HEK293T (cell line): ENCODE results near the gene ARHGDIB.

Source experiments
- CTCF ChIA-PET: fragments of 350-600 bp; formaldehyde crosslinking; extraction: SDS; loops from one replicate; lab custom pipeline; 2021; ENCODE audit warnings: antibody characterized with exemption, inconsistent platforms; lab: Yijun Ruan, JAX
- POLR2A ChIA-PET: fragments of 350-600 bp; formaldehyde crosslinking; extraction: SDS; loops from one replicate; lab custom pipeline; 2020; ENCODE audit warnings: antibody characterized with exemption, inconsistent platforms; lab: Yijun Ruan, JAX
- DNase-seq: peaks from one replicate; pipeline ENCODE4 v3.0.0; 2012; ENCODE audit warnings: mixed read lengths; ENCODE audit errors: extremely low spot score
- ARNT ChIP-seq: fragments of 450-650 bp; IDR thresholded peaks from 2 replicates; pipeline ENCODE4 v1.6.1; 2017; ENCODE audit warnings: mild to moderate bottlenecking
- BHLHE40 ChIP-seq: fragments of 450-650 bp; IDR thresholded peaks from 2 replicates; pipeline ENCODE4 v1.6.1; 2016; ENCODE audit warnings: mild to moderate bottlenecking, moderate library complexity, borderline replicate concordance
- CTBP1 ChIP-seq: fragments of 450-650 bp; IDR thresholded peaks from 2 replicates; pipeline ENCODE4 v1.6.1; 2016; ENCODE audit warnings: borderline replicate concordance
- ELF4 ChIP-seq: fragments of 450-650 bp; IDR thresholded peaks from 2 replicates; pipeline ENCODE4 v1.6.1; 2017; ENCODE audit warnings: antibody characterized with exemption
- FOXA1 ChIP-seq: fragments of 450-650 bp; IDR thresholded peaks from 2 replicates; pipeline ENCODE4 v1.6.1; 2016; ENCODE audit warnings: mild to moderate bottlenecking
- FOXK2 ChIP-seq: fragments of 450-650 bp; IDR thresholded peaks from 2 replicates; pipeline ENCODE4 v1.6.1; 2016; ENCODE audit warnings: mild to moderate bottlenecking
- FOXM1 ChIP-seq: fragments of 450-650 bp; IDR thresholded peaks from 2 replicates; pipeline ENCODE4 v1.6.1; 2017; ENCODE audit warnings: mild to moderate bottlenecking, borderline replicate concordance
- HDGF ChIP-seq: fragments of 450-650 bp; IDR thresholded peaks from 2 replicates; pipeline ENCODE4 v1.6.1; 2017; ENCODE audit warnings: antibody characterized with exemption, borderline replicate concordance
- L3MBTL2 ChIP-seq: fragments of 450-650 bp; conservative IDR thresholded peaks from 2 replicates; pipeline ENCODE4 v1.6.1; 2016; ENCODE audit warnings: mild to moderate bottlenecking
- LEF1 ChIP-seq: fragments of 450-650 bp; IDR thresholded peaks from 2 replicates; pipeline ENCODE4 v1.6.1; 2017; ENCODE audit warnings: mild to moderate bottlenecking, borderline replicate concordance
- NFRKB ChIP-seq: fragments of 450-650 bp; IDR thresholded peaks from 2 replicates; pipeline ENCODE4 v1.6.1; 2016; ENCODE audit warnings: mild to moderate bottlenecking, moderate library complexity
- PKNOX1 ChIP-seq: fragments of 450-650 bp; IDR thresholded peaks from 2 replicates; pipeline ENCODE4 v1.6.1; 2016
- SP1 ChIP-seq: fragments of 450-650 bp; IDR thresholded peaks from 2 replicates; pipeline ENCODE4 v1.6.1; 2017
- SUZ12 ChIP-seq: fragments of 450-650 bp; IDR thresholded peaks from 2 replicates; pipeline ENCODE4 v1.6.1; 2016; ENCODE audit warnings: mild to moderate bottlenecking
- TARDBP ChIP-seq: fragments of 450-650 bp; IDR thresholded peaks from 2 replicates; pipeline ENCODE4 v1.6.1; 2016
- ZNF384 ChIP-seq: fragments of 450-650 bp; IDR thresholded peaks from 2 replicates; pipeline ENCODE4 v1.6.1; 2016

ARHGDIB gene

GRCh38 chr12:14982562-14982961 is 21.2 kb upstream of the ARHGDIB start:
- TF ChIP-seq SUZ12: no peak
- TF ChIP-seq HDGF: no peak
- TF ChIP-seq FOXA1: no peak
- no peak for TF ChIP-seq FOXK2
- no peak for TF ChIP-seq LEF1
- DNase-seq: no peak
- ChIA-PET POLR2A (no interaction called here), CTCF (no interaction called here)

- TF ChIP-seq TARDBP (no peak), SUZ12 (no peak), BHLHE40 (no peak), SP1 (no peak), CTBP1 (no peak), FOXM1 (no peak), FOXK2 (no peak), LEF1 (no peak), NFRKB (no peak), ARNT (no peak), HDGF (no peak), ELF4 (no peak)
- CTCF ChIA-PET: no interaction called here
- POLR2A ChIA-PET: no interaction called here
- DNase-seq: no peak
Measured at GRCh38 chr12:14981049-14981448, 19.6 kb upstream of the ARHGDIB start.

GRCh38 chr12:14979468-14979867 is 18.1 kb upstream of the ARHGDIB start:
- ChIA-PET CTCF (no interaction called here), POLR2A (no interaction called here)
- no peak for DNase-seq
- no peak for TF ChIP-seq FOXM1

- CTCF ChIA-PET: no interaction called here
- POLR2A ChIA-PET: no interaction called here
- TF ChIP-seq ZNF384: no peak
- no peak for TF ChIP-seq FOXA1
- TF ChIP-seq NFRKB: no peak
- TF ChIP-seq ELF4: no peak
- no peak for TF ChIP-seq PKNOX1
- no peak for TF ChIP-seq SUZ12
- no peak for DNase-seq
Measured at GRCh38 chr12:14976658-14977057, 15.3 kb upstream of the ARHGDIB start.

GRCh38 chr12:14975457-14975856 is 14.1 kb upstream of the ARHGDIB start:
- CTCF ChIA-PET: no interaction called here
- DNase-seq: no peak
- POLR2A ChIA-PET: no interaction called here
- TF ChIP-seq FOXK2 (no peak), NFRKB (no peak)

GRCh38 chr12:14974633-14975032 is 13.2 kb upstream of the ARHGDIB start:
- no peak for DNase-seq
- POLR2A ChIA-PET: no interaction called here
- TF ChIP-seq SP1: no peak
- no peak for TF ChIP-seq ARNT
- no peak for TF ChIP-seq LEF1
- no peak for TF ChIP-seq FOXM1
- TF ChIP-seq SUZ12: no peak
- TF ChIP-seq PKNOX1: no peak
- TF ChIP-seq CTBP1: no peak
- TF ChIP-seq HDGF: no peak
- TF ChIP-seq FOXK2: no peak
- TF ChIP-seq FOXA1: no peak
- no peak for TF ChIP-seq L3MBTL2
- TF ChIP-seq ELF4: no peak
- TF ChIP-seq ZNF384: no peak
- no peak for TF ChIP-seq TARDBP
- TF ChIP-seq NFRKB: no peak
- no peak for TF ChIP-seq BHLHE40
- CTCF ChIA-PET: no interaction called here

- POLR2A ChIA-PET: no interaction called here
- TF ChIP-seq HDGF (no peak), TARDBP (no peak), CTBP1 (no peak), ZNF384 (no peak), BHLHE40 (no peak), PKNOX1 (no peak), ELF4 (no peak), FOXK2 (no peak), L3MBTL2 (no peak), SP1 (no peak), FOXA1 (no peak), NFRKB (no peak), LEF1 (no peak), ARNT (no peak), SUZ12 (no peak), FOXM1 (no peak)
- DNase-seq: no peak
- CTCF ChIA-PET: interaction anchor here (0.8 kb wide), 1 partner anchor 23 kb away, joined by 3 read pairs; no protein-coding TSS in a partner anchor
Measured at GRCh38 chr12:14972816-14973215, 11.4 kb upstream of the ARHGDIB start, which contains the start of gene PDE6H. TSS of gene PDE6H (plus strand) at chr12:14973042. CDS start at chr12:14978013, 4,971 bp downstream.
